OCI-LY1 (cell line): ENCODE measurements around the gene HTR2C.
"Not testable (repeated sequence)": the region's sequence is repeated elsewhere in the genome, so short reads cannot be mapped to it uniquely, and the experiment has no call there.

Experiments used
- H2AFZ ChIP-seq: fragments of 200-600 bp; sonication (generic), shearing (Covaris generic); 2 replicates; pipeline ENCODE4 v1.6.0; 2014; ENCODE audit warnings: antibody characterized with exemption, mild to moderate bottlenecking, low read length
- H3F3A ChIP-seq: fragments of 200-600 bp; sonication (generic), shearing (Covaris generic); 2 replicates; pipeline ENCODE4 v1.6.0; 2014; ENCODE audit warnings: mild to moderate bottlenecking, antibody characterized with exemption, low read length, moderate library complexity; ENCODE audit not compliant: insufficient read depth
- H3K27ac ChIP-seq: fragments of 200-600 bp; sonication (generic); 2 replicates; pipeline ENCODE4 v1.5.1; 2014; ENCODE audit warnings: low read length, mixed run types, mild to moderate bottlenecking, low read depth; ENCODE audit not compliant: poor library complexity, severe bottlenecking
- H3K27me3 ChIP-seq: fragments of 200-600 bp; sonication (generic); 2 replicates; pipeline ENCODE4 v1.6.0; 2014; ENCODE audit warnings: antibody characterized with exemption, mild to moderate bottlenecking, low read length, moderate library complexity; ENCODE audit not compliant: insufficient read depth
- H3K36me3 ChIP-seq: fragments of 200-600 bp; sonication (generic); 2 replicates; pipeline ENCODE4 v1.6.1; 2014; ENCODE audit warnings: mild to moderate bottlenecking, antibody characterized with exemption, low read length, moderate library complexity, mixed read lengths; ENCODE audit not compliant: insufficient read depth
- H3K4me1 ChIP-seq: fragments of 200-600 bp; sonication (generic); 2 replicates; pipeline ENCODE4 v1.5.1; 2014; ENCODE audit warnings: mild to moderate bottlenecking, low read length, moderate library complexity; ENCODE audit not compliant: insufficient read depth, severe bottlenecking
- H3K4me2 ChIP-seq: fragments of 200-600 bp; sonication (generic), shearing (Covaris generic); 2 replicates; pipeline ENCODE4 v1.6.1; 2014; ENCODE audit warnings: low read length
- H3K4me3 ChIP-seq: fragments of 200-600 bp; sonication (generic); 2 replicates; pipeline ENCODE4 v1.5.1; 2014; ENCODE audit warnings: low read length, low read depth, mild to moderate bottlenecking, mixed read lengths; ENCODE audit not compliant: poor library complexity, severe bottlenecking
- H3K79me2 ChIP-seq: fragments of 200-600 bp; shearing (Covaris generic); 2 replicates; pipeline ENCODE4 v1.6.1; 2016; ENCODE audit warnings: mixed run types, low read length, mixed read lengths; ENCODE audit not compliant: insufficient read depth
- H3K9ac ChIP-seq: fragments of 200-600 bp; sonication (generic), shearing (Covaris generic); 2 replicates; pipeline ENCODE4 v1.6.1; 2014; ENCODE audit warnings: mild to moderate bottlenecking, low read length, mixed read lengths
- H3K9me2 ChIP-seq: fragments of 200-600 bp; sonication (generic), shearing (Covaris generic); 2 replicates; pipeline ENCODE4 v1.6.1; 2014; ENCODE audit warnings: low read depth, mild to moderate bottlenecking, low read length, mixed read lengths
- H3K9me3 ChIP-seq: fragments of 200-600 bp; shearing (Covaris generic); 2 replicates; pipeline ENCODE4 v1.6.1; 2014; ENCODE audit warnings: low read length, mixed read lengths
- H4K20me1 ChIP-seq: fragments of 200-600 bp; sonication (generic), shearing (Covaris generic); 2 replicates; pipeline ENCODE4 v1.6.0; 2016; ENCODE audit warnings: mild to moderate bottlenecking, low read length; ENCODE audit not compliant: insufficient read depth
- CTCF ChIP-seq: fragments of 200-600 bp; sonication (generic), shearing (Covaris generic); IDR thresholded peaks from 2 replicates; pipeline ENCODE4 v1.5.1; 2017; ENCODE audit warnings: mild to moderate bottlenecking, antibody characterized with exemption, low read length, moderate library complexity, mixed read lengths
- EZH2 ChIP-seq: fragments of 200-600 bp; sonication (generic), shearing (Covaris generic); IDR thresholded peaks from 2 replicates; pipeline ENCODE4 v1.8.0; 2017; ENCODE audit warnings: borderline replicate concordance, mixed run types, mild to moderate bottlenecking, antibody characterized with exemption, low read length, moderate library complexity, mixed read lengths

HTR2C gene

GRCh38 chrX:114599911-114600310, 16.0 kb downstream of the HTR2C start:
- H3K79me2 ChIP-seq: no peaks in the 10 kb centered on the region
- no peaks in the 10 kb centered on the region for H3K27me3 ChIP-seq
- no peaks in the 10 kb centered on the region for H3F3A ChIP-seq
- H3K9ac ChIP-seq: no peak overlapping the region
- no peak overlapping the region for H2AFZ ChIP-seq
- no peak overlapping the region for H3K27ac ChIP-seq
- no peaks in the 10 kb centered on the region for H4K20me1 ChIP-seq
- H3K9me3 ChIP-seq: no peaks in the 10 kb centered on the region
- H3K4me3 ChIP-seq: no peak overlapping the region
- no peaks in the 10 kb centered on the region for H3K36me3 ChIP-seq
- H3K9me2 ChIP-seq: no peaks in the 10 kb centered on the region
- no peaks in the 10 kb centered on the region for H3K4me1 ChIP-seq
- no peak for TF ChIP-seq CTCF
- TF ChIP-seq EZH2: no peak
- no peak overlapping the region for H3K4me2 ChIP-seq

GRCh38 chrX:114606619-114607018, 22.7 kb downstream of the HTR2C start:
- H3K79me2 ChIP-seq, H3K4me1 ChIP-seq, H3K9me3 ChIP-seq, H3K9ac ChIP-seq, H3K36me3 ChIP-seq, H3K27me3 ChIP-seq, H3K9me2 ChIP-seq, H2AFZ ChIP-seq, H3F3A ChIP-seq, H3K27ac ChIP-seq, H3K4me2 ChIP-seq, H3K4me3 ChIP-seq, H4K20me1 ChIP-seq: not testable (repeated sequence)

- no peak overlapping the region for H3K9ac ChIP-seq
- no peaks in the 10 kb centered on the region for H3K4me1 ChIP-seq
- H3F3A ChIP-seq: no peaks in the 10 kb centered on the region
- H3K27ac ChIP-seq: no peak overlapping the region
- H3K9me2 ChIP-seq: no peaks in the 10 kb centered on the region
- H3K27me3 ChIP-seq: no peaks in the 10 kb centered on the region
- no peak overlapping the region for H2AFZ ChIP-seq
- H3K4me3 ChIP-seq: no peak overlapping the region
- H3K9me3 ChIP-seq: no peaks in the 10 kb centered on the region
- no peaks in the 10 kb centered on the region for H4K20me1 ChIP-seq
- no peaks in the 10 kb centered on the region for H3K36me3 ChIP-seq
- no peak overlapping the region for H3K4me2 ChIP-seq
- no peaks in the 10 kb centered on the region for H3K79me2 ChIP-seq
- no peak for TF ChIP-seq EZH2
- peak; percentile 59 for TF ChIP-seq CTCF
Observed at GRCh38 chrX:114611018-114611619, 27.2 kb downstream of the HTR2C start.

GRCh38 chrX:114615765-114616164, 31.9 kb downstream of the HTR2C start:
- Histone ChIP-seq H3K4me3 (no peak overlapping the region), H3K9me3 (no peaks in the 10 kb centered on the region), H3K27me3 (no peaks in the 10 kb centered on the region), H3K9me2 (no peaks in the 10 kb centered on the region), H2AFZ (no peak overlapping the region), H3F3A (no peaks in the 10 kb centered on the region), H3K4me2 (no peak overlapping the region), H3K79me2 (no peaks in the 10 kb centered on the region), H3K36me3 (no peaks in the 10 kb centered on the region), H3K9ac (no peak overlapping the region), H3K4me1 (no peaks in the 10 kb centered on the region), H4K20me1 (no peaks in the 10 kb centered on the region), H3K27ac (no peak overlapping the region)
- TF ChIP-seq CTCF: no peak
- TF ChIP-seq EZH2: no peak
